H1 (cell line): ENCODE measurements around the gene SH2D4B. TPM values are rescaled to one million over a fixed set of nuclear protein-coding genes. Genes with fewer than 3 reads are reported as not detected.

ENCODE experiments used
- CTCF ChIA-PET: fragments of 300-600 bp; sonication (Branson Sonifier 250); formaldehyde crosslinking; loops from one replicate; lab custom pipeline; 2021; ENCODE audit not compliant: partially characterized antibody; lab: Charles Lee
- POLR2A ChIA-PET: fragments of 300-600 bp; sonication (Branson Sonifier 250); formaldehyde crosslinking; loops from one replicate; lab custom pipeline; 2021; ENCODE audit warnings: inconsistent platforms; ENCODE audit not compliant: partially characterized antibody; lab: Charles Lee
- DNase-seq, 2 experiments: peaks; one replicate each; pipeline versions ENCODE4 v3.0.0 to v3.0.0-alpha.2; 2010 to 2022; ENCODE audit warnings: low spot score in 2 of 2, low read depth in 1 of 2, mixed read lengths in 1 of 2
- FAIRE-seq: peaks from 2 replicates; lab custom pipeline; 2011; peaks lifted over from hg19 to GRCh38; lab: Jason Lieb, UNC
- H2AFZ ChIP-seq: 2 replicates; pipeline ENCODE4 v1.8.1; 2012; ENCODE audit warnings: low read length, inconsistent platforms
- H2AK5ac ChIP-seq: 2 replicates; pipeline ENCODE4 v1.6.1; 2013; ENCODE audit warnings: low read depth, low read length
- H2BK120ac ChIP-seq: replicated peaks from 2 replicates; pipeline ENCODE3; 2013; ENCODE audit warnings: low read depth, low read length, inconsistent platforms
- H2BK12ac ChIP-seq: 2 replicates; pipeline ENCODE4 v1.6.1; 2013; ENCODE audit warnings: low read depth, low read length
- H2BK15ac ChIP-seq: 2 replicates; pipeline ENCODE4 v1.6.1; 2013; ENCODE audit warnings: low read length
- H2BK20ac ChIP-seq: 2 replicates; pipeline ENCODE4 v1.6.1; 2013; ENCODE audit warnings: low read length
- H2BK5ac ChIP-seq: 2 replicates; pipeline ENCODE4 v1.6.1; 2013; ENCODE audit warnings: low read depth, low read length
- H3K14ac ChIP-seq: 2 replicates; pipeline ENCODE4 v1.6.1; 2013; ENCODE audit warnings: inconsistent platforms; ENCODE audit not compliant: insufficient read length
- H3K18ac ChIP-seq: 2 replicates; pipeline ENCODE4 v1.6.1; 2013; ENCODE audit warnings: low read length; ENCODE audit errors: extremely low read depth
- H3K23ac ChIP-seq: 2 replicates; pipeline ENCODE4 v1.6.1; 2013; ENCODE audit warnings: inconsistent platforms; ENCODE audit not compliant: insufficient read length
- H3K23me2 ChIP-seq: 2 replicates; pipeline ENCODE4 v1.6.1; 2013; ENCODE audit warnings: low read depth, low read length
- H3K27ac ChIP-seq: 2 replicates; pipeline ENCODE4 v1.6.1; 2011; ENCODE audit warnings: low read depth, low read length, inconsistent platforms
- H3K27me3 ChIP-seq, 4 experiments: replicated peaks in 1 of 4; 1 replicate in 1 of 4; 2 replicates in 3 of 4; pipeline versions ENCODE4 v1.6.1 to v1.8.1; 2011 to 2013; ENCODE audit warnings: low read length in 3 of 4, mild to moderate bottlenecking in 3 of 4, inconsistent platforms in 2 of 4, mixed read lengths in 2 of 4, moderate library complexity in 1 of 4; ENCODE audit not compliant: control insufficient read depth in 3 of 4, insufficient read depth in 3 of 4; ENCODE audit errors: extremely low read depth in 1 of 4
- H3K36me3 ChIP-seq, 4 experiments: 2 replicates each; pipeline versions ENCODE4 v1.6.1 to v1.8.1; 2011 to 2013; ENCODE audit warnings: mild to moderate bottlenecking in 4 of 4, low read length in 3 of 4, moderate library complexity in 2 of 4, control low read depth in 1 of 4, inconsistent platforms in 1 of 4; ENCODE audit not compliant: insufficient read depth in 4 of 4, control insufficient read depth in 2 of 4
- H3K4ac ChIP-seq: replicated peaks from 2 replicates; pipeline ENCODE3; 2013; ENCODE audit warnings: low read length, low read depth, mixed read lengths, inconsistent platforms; ENCODE audit not compliant: insufficient read length
- H3K4me1 ChIP-seq, 4 experiments: replicated peaks in 1 of 4; 1 replicate in 1 of 4; 2 replicates in 3 of 4; pipeline versions ENCODE4 v1.6.1 to v1.8.1; 2011 to 2013; ENCODE audit warnings: low read length in 3 of 4, inconsistent platforms in 2 of 4, mixed read lengths in 1 of 4; ENCODE audit not compliant: insufficient read depth in 4 of 4, control insufficient read depth in 3 of 4
- H3K4me2 ChIP-seq, 2 experiments: 2 replicates each; pipeline versions ENCODE4 v1.6.1 to v1.8.1; 2011 to 2013; ENCODE audit warnings: low read depth in 2 of 2, low read length in 2 of 2, control low read depth in 1 of 2, inconsistent platforms in 1 of 2, mild to moderate bottlenecking in 1 of 2; ENCODE audit not compliant: insufficient read depth in 1 of 2
- H3K4me3 ChIP-seq, 4 experiments: fragments of 200-600, 300-600 bp in 1 of 4; sonication (generic), shearing (Covaris generic), sonication (Bioruptor Twin) in 1 of 4; 2 replicates each; pipeline versions ENCODE4 v1.5.1 to v1.8.1; 2011 to 2016; ENCODE audit warnings: low read length in 4 of 4, low read depth in 3 of 4, control low read depth in 2 of 4, inconsistent platforms in 2 of 4, mild to moderate bottlenecking in 2 of 4, mixed read lengths in 1 of 4, moderate library complexity in 1 of 4; ENCODE audit not compliant: insufficient read depth in 2 of 4; ENCODE audit errors: extremely low read depth in 1 of 4
- H3K56ac ChIP-seq: replicated peaks from 2 replicates; pipeline ENCODE3; 2013; ENCODE audit warnings: low read depth, mild to moderate bottlenecking, mixed read lengths, low read length, inconsistent platforms; ENCODE audit not compliant: insufficient read length
- H3K79me1 ChIP-seq: 2 replicates; pipeline ENCODE4 v1.6.1; 2013; ENCODE audit warnings: low read depth, low read length, control low read depth
- H3K79me2 ChIP-seq, 2 experiments: 2 replicates each; pipeline versions ENCODE4 v1.6.1 to v1.8.1; 2012 to 2013; ENCODE audit warnings: low read length in 2 of 2, mild to moderate bottlenecking in 2 of 2, inconsistent platforms in 1 of 2; ENCODE audit not compliant: insufficient read depth in 2 of 2, control insufficient read depth in 1 of 2
- H3K9ac ChIP-seq, 4 experiments: replicated peaks in 1 of 4; 1 replicate in 1 of 4; 2 replicates in 3 of 4; pipeline versions ENCODE4 v1.6.1 to v1.8.1; 2011 to 2013; ENCODE audit warnings: low read depth in 3 of 4, low read length in 3 of 4, control low read depth in 2 of 4, mild to moderate bottlenecking in 2 of 4, moderate library complexity in 2 of 4, inconsistent platforms in 1 of 4; ENCODE audit errors: extremely low read depth in 1 of 4
- H3K9me3 ChIP-seq, 2 experiments: 2 replicates each; pipeline versions ENCODE4 v1.6.1 to v1.8.1; 2012 to 2013; ENCODE audit warnings: mild to moderate bottlenecking in 2 of 2, moderate library complexity in 2 of 2, control low read depth in 1 of 2, inconsistent platforms in 1 of 2, low read depth in 1 of 2, low read length in 1 of 2, mixed read lengths in 1 of 2; ENCODE audit not compliant: insufficient read depth in 2 of 2
- H4K20me1 ChIP-seq, 2 experiments: replicated peaks in 1 of 2; 2 replicates each; pipeline versions ENCODE3 to v1.8.1; 2011 to 2013; ENCODE audit warnings: inconsistent platforms in 2 of 2, low read length in 2 of 2, mild to moderate bottlenecking in 1 of 2; ENCODE audit not compliant: insufficient read depth in 2 of 2, control insufficient read depth in 1 of 2
- H4K5ac ChIP-seq: 2 replicates; pipeline ENCODE4 v1.6.1; 2013; ENCODE audit warnings: low read length, low read depth, mixed read lengths, inconsistent platforms; ENCODE audit not compliant: insufficient read length
- H4K8ac ChIP-seq: 2 replicates; pipeline ENCODE4 v1.8.0; 2013; ENCODE audit warnings: mild to moderate bottlenecking, moderate library complexity, low read length, inconsistent platforms; ENCODE audit not compliant: insufficient read depth; ENCODE audit errors: extremely low read depth
- H4K91ac ChIP-seq: replicated peaks from 2 replicates; pipeline ENCODE3; 2013; ENCODE audit warnings: low read length, mixed read lengths, inconsistent platforms; ENCODE audit not compliant: insufficient read length
- CBX8 ChIP-seq: fragments of 300-800, 300-1000 bp; sonication (generic); IDR thresholded peaks from 2 replicates; pipeline ENCODE4 v1.7.1; 2016; ENCODE audit warnings: low read depth, low read length, borderline replicate concordance
- CHD1 ChIP-seq: IDR thresholded peaks from 2 replicates; pipeline ENCODE4 v1.6.1; 2012; ENCODE audit warnings: low read depth, low read length, improper control_type of control experiment
- GABPA ChIP-seq: IDR thresholded peaks from 2 replicates; pipeline ENCODE4 v1.6.1; 2011; ENCODE audit warnings: mild to moderate bottlenecking, low read length, moderate library complexity, borderline replicate concordance; ENCODE audit not compliant: insufficient read depth
- JUND ChIP-seq: IDR thresholded peaks from 2 replicates; pipeline ENCODE4 v1.6.1; 2011; ENCODE audit warnings: mild to moderate bottlenecking, improper control_type of control experiment, low read length
- MAFK ChIP-seq: IDR thresholded peaks from 2 replicates; pipeline ENCODE4 v1.6.1; 2012; ENCODE audit warnings: low read depth, mild to moderate bottlenecking, improper control_type of control experiment, low read length
- POLR2AphosphoS5 ChIP-seq: IDR thresholded peaks from 2 replicates; pipeline ENCODE4 v1.6.1; 2011; ENCODE audit warnings: low read depth, low read length
- SIN3A ChIP-seq, 2 experiments: IDR thresholded peaks in 1 of 2; conservative IDR thresholded peaks in 1 of 2; 2 replicates each; pipeline ENCODE4 v1.6.1; 2011 to 2012; ENCODE audit warnings: low read length in 2 of 2, improper control_type of control experiment in 1 of 2, low read depth in 1 of 2, mild to moderate bottlenecking in 1 of 2
- SIRT6 ChIP-seq: IDR thresholded peaks from one replicate; pipeline ENCODE4 v1.7.1; 2012; ENCODE audit warnings: low read length, inconsistent platforms
- SP1 ChIP-seq: IDR thresholded peaks from 2 replicates; pipeline ENCODE4 v1.6.1; 2011; ENCODE audit warnings: low read depth, low read length
- YY1 ChIP-seq: IDR thresholded peaks from 2 replicates; pipeline ENCODE4 v1.6.1; 2011; ENCODE audit warnings: low read depth, mild to moderate bottlenecking, low read length
- WGBS, 2 experiments: shearing (Covaris generic) in 1 of 2; methylation state at CpG; one replicate each; pipeline versions ENCODE4 v1.1.6 to v1.1.7; 2013 to 2015; ENCODE audit warnings: low lambda C conversion rate in 2 of 2, mixed read lengths in 2 of 2, inconsistent platforms in 1 of 2, low coverage in 1 of 2, missing lambda C conversion rate in 1 of 2; ENCODE audit not compliant: insufficient replicate concordance in 2 of 2, insufficient coverage in 1 of 2, insufficient read length in 1 of 2; ENCODE audit errors: extremely low coverage in 1 of 2, missing lambda C conversion rate in 1 of 2; 5-methylcytosine and 5-hydroxymethylcytosine counted together
- polyA plus RNA-seq, 7 experiments: library from polyadenylated mRNA; depleted of rRNA in 3 of 7; stranded (reverse) in 5 of 7; unstranded in 2 of 7; fragments of >200 nt in 5 of 7; fragments of 200-250 nt in 2 of 7; gene quantifications; 1 replicate in 5 of 7; 2 replicates in 1 of 7; 4 replicates in 1 of 7; pipeline versions ENCODE4 v1.2.1 to v1.2.3, GENCODE V29; 2011 to 2013; ENCODE audit warnings: missing spikeins in 2 of 7, mixed read lengths in 2 of 7
- total RNA-seq: library from RNA; stranded (reverse); fragmentation: NEBNext Ultra II Directional; extraction: Animal tissue kit (Norgen Biotek cat#: 25700); gene quantifications from 2 replicates; pipeline ENCODE4 v1.2.1, GENCODE V29; 2021

SH2D4B gene
- total and polyA plus RNA-seq, 2 of the 8 experiments (the other 6 are each of a cell fraction or from before 2014, with no cell fraction given): 0.06 to 0.13 TPM

DNA sequence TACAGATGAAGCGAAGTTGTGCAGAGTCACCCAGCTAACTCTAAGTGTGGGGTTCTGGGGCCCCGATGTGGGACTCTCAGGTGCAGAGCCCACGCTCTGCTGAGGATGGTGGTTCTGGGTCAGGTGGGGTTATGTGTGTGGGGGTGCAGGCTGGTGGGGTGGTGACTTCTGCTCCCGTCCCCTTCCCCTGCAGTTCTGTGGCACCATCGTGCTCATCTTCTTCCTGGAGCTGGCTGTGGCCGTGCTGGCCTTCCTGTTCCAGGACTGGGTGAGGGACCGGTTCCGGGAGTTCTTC lies 28.6 kb upstream of the SH2D4B start:
- Histone ChIP-seq H3K9ac (no peak overlapping the region), H2BK15ac (no peak overlapping the region), H4K20me1 (peaks cover 11 to 16% of the 10 kb centered on the region in 2 experiments), H3K4me2 (no peak overlapping the region), H3K56ac (no peak overlapping the region), H3K14ac (no peak overlapping the region), H3K27ac (no peak overlapping the region), H3K4ac (no peak overlapping the region), H4K91ac (no peak overlapping the region), H2BK5ac (no peak overlapping the region), H3K23me2 (no peaks in the 10 kb centered on the region), H2AK5ac (no peak overlapping the region), H3K4me1 (peaks cover 0 to 12% (median 5%) of the 10 kb centered on the region in 4 experiments; a peak in 5 of 7 replicates), H3K9me3 (no peaks in the 10 kb centered on the region), H2BK12ac (no peak overlapping the region), H2BK120ac (no peak overlapping the region), H2AFZ (no peak overlapping the region), H3K18ac (no peak overlapping the region), H3K23ac (no peak overlapping the region), H4K8ac (no peak overlapping the region), H3K27me3 (no peaks in the 10 kb centered on the region), H3K36me3 (peaks cover 5 to 27% (median 11%) of the 10 kb centered on the region in 4 experiments; a peak in 7 of 8 replicates), H3K4me3 (no peak overlapping the region), H3K79me1 (peaks cover 10% of the 10 kb centered on the region), H4K5ac (no peak overlapping the region), H2BK20ac (no peak overlapping the region), H3K79me2 (peaks cover 0 to 14% of the 10 kb centered on the region in 2 experiments; a peak in 1 of 4 replicates)
- FAIRE-seq (no peak), DNase-seq (no peak)
- WGBS, 2 experiments: 93% methylated on average over 8 of the region's 8 CpGs; no CpG with 5 or more reads in 1 of the 2 experiments
- CTCF ChIA-PET: interaction anchor here (0.6 to 21.9 kb wide), 14 partner anchors 9 to 204 kb away, joined by 3 to 1263 read pairs (median 4); partner anchors contain the start of gene TSPAN14
- POLR2A ChIA-PET: no interaction called here
- no peak for TF ChIP-seq CHD1
- TF ChIP-seq CBX8: no peak
- no peak for TF ChIP-seq YY1
- no peak for TF ChIP-seq GABPA
- TF ChIP-seq SIRT6: no peak
- no peak for TF ChIP-seq SIN3A (conservative IDR thresholded peaks at IDR 0.05 in 1 of 2, IDR thresholded peaks at IDR 0.05 in 1 of 2; ENCODE audit: low read depth in 1 of 2, low read length in 2 of 2)
- TF ChIP-seq MAFK: no peak
- TF ChIP-seq JUND: no peak
- TF ChIP-seq POLR2AphosphoS5: no peak
- TF ChIP-seq SP1: no peak
